ENCODE measurements around the gene SOD2.
"Not testable (repeated sequence)": the region's sequence is repeated elsewhere in the genome, so short reads cannot be mapped to it uniquely, and the experiment has no call there.

Gene SOD2

GRCh38 chr6:159716247-159717096 is 23.4 kb upstream of the SOD2 start:
- no peak overlapping the region for H3K4me3 ChIP-seq (ENCODE audit: low read depth, low read length)
- peak; percentile 88 for DNase-seq (ENCODE audit: low read depth, low spot score)
- no peak for TF ChIP-seq CTCF (IDR thresholded peaks at IDR 0.05; ENCODE audit: low read depth, low read length)
- in situ Hi-C loops (cut with HindIII; ENCODE audit: low sequenced_read_pairs): no loop called here

GRCh38 chr6:159715605-159716004 is 22.6 kb upstream of the SOD2 start:
- TF ChIP-seq CTCF (IDR thresholded peaks at IDR 0.05; ENCODE audit: low read depth, low read length): no peak

GRCh38 chr6:159715166-159715565 is 22.1 kb upstream of the SOD2 start:
- TF ChIP-seq CTCF (IDR thresholded peaks at IDR 0.05; ENCODE audit: low read depth, low read length): no peak
- in situ Hi-C loops (cut with HindIII; ENCODE audit: low sequenced_read_pairs): no loop called here
- DNase-seq (ENCODE audit: low read depth, low spot score): no peak
- H3K4me3 ChIP-seq (ENCODE audit: low read depth, low read length): no peak overlapping the region

More at GRCh38 chr6:159715605-159716004, 22.6 kb upstream of the SOD2 start:
- in situ Hi-C loops (cut with HindIII; ENCODE audit: low sequenced_read_pairs): no loop called here
- DNase-seq (ENCODE audit: low read depth, low spot score): no peak
- H3K4me3 ChIP-seq (ENCODE audit: low read depth, low read length): no peak overlapping the region

GRCh38 chr6:159714404-159714803 is 21.4 kb upstream of the SOD2 start:
- DNase-seq (ENCODE audit: low read depth, low spot score): no peak
- TF ChIP-seq CTCF (IDR thresholded peaks at IDR 0.05; ENCODE audit: low read depth, low read length): no peak
- no peak overlapping the region for H3K4me3 ChIP-seq (ENCODE audit: low read depth, low read length)
- in situ Hi-C loops (cut with HindIII; ENCODE audit: low sequenced_read_pairs): no loop called here

- no peak overlapping the region for H3K4me3 ChIP-seq (ENCODE audit: low read depth, low read length)
- no peak for TF ChIP-seq CTCF (IDR thresholded peaks at IDR 0.05; ENCODE audit: low read depth, low read length)
- in situ Hi-C loops (cut with HindIII; ENCODE audit: low sequenced_read_pairs): no loop called here
- DNase-seq (ENCODE audit: low read depth, low spot score): no peak
Measured at GRCh38 chr6:159713984-159714383, 20.9 kb upstream of the SOD2 start.

GRCh38 chr6:159712389-159712788 is 19.3 kb upstream of the SOD2 start:
- H3K4me3 ChIP-seq (ENCODE audit: low read depth, low read length); in situ Hi-C loops (cut with HindIII; ENCODE audit: low sequenced_read_pairs); DNase-seq (ENCODE audit: low read depth, low spot score): not testable (repeated sequence)

GRCh38 chr6:159710603-159711002 is 17.6 kb upstream of the SOD2 start:
- in situ Hi-C loops (cut with HindIII; ENCODE audit: low sequenced_read_pairs); H3K4me3 ChIP-seq (ENCODE audit: low read depth, low read length); DNase-seq (ENCODE audit: low read depth, low spot score): not testable (repeated sequence)

Data from astrocyte of the spinal cord (primary cell).